GM21528 (cell line): Measurements from ENCODE around the gene CCNY.
"Not testable (repeated sequence)": the region's sequence is repeated elsewhere in the genome, so short reads cannot be mapped to it uniquely, and the experiment has no call there.

Experiments
- ATAC-seq: cut with Tn5 transposase; IDR thresholded peaks from one replicate; pipeline ENCODE4 v1.9.1; 2021; ENCODE audit warnings: mild to moderate bottlenecking, moderate library complexity; ENCODE audit not compliant: unreplicated experiment, low FRiP score

The CCNY gene

DNA sequence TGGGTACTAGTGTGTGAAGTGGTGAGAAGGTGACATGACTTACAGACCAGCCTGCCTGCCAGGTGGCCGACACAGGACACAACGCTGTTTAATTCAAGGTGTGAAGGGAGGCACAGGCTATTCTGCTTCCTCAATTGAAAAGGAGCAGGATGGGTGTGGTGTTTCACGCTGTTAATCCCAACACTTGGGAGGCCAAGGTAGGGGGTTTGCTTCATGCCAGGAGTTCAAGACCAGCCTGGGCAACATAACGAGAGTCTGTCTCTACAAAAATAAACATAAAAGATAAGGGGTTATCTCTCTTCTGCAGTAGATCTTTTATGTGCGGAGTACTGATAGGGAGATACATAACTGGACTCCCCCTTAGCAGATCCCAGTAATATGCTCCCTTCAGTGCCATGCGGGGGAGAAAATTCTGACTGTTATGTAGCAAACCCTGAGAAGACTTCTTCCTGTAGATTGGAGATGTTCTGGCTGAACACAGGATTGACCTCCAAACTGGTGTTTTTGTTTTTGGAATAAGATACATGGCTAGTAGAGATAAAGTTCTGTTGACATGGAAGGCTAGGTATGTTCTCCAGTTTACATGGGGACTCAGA, 63.2 kb downstream of the CCNY start:
- no peak for ATAC-seq

DNA sequence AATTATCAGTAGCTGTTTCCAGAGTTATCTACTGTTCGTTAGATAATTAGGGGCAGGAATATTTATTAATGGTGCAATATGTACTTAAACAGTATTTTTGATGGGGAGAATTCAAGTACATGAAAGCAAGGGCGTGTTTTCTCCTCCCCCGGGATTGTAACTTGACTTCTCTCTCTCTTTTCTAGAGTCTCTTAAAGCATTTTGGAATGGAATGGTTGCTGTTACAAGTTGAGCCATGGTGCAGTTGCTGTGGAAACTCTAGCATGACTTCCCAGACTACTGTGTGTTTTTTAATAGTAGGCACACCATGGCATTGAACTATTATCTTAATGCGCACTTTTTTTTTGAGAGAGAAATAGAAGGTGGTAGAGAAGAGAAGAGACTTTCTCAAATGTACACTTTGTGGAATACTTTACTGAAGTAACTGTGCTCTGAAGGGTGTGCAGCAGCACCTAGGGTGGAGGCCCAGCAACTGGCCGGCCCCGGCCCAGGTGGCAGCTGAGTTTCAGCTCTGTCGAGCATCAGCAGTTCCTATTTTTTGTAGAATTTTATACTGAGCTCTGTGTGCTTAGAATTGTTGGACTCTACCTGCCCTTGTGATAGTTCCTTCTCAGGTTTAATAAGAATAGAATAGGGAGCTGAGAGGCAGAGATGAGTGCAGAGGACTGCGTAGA, 64.4 kb downstream of the CCNY start:
- ATAC-seq = no peak

DNA sequence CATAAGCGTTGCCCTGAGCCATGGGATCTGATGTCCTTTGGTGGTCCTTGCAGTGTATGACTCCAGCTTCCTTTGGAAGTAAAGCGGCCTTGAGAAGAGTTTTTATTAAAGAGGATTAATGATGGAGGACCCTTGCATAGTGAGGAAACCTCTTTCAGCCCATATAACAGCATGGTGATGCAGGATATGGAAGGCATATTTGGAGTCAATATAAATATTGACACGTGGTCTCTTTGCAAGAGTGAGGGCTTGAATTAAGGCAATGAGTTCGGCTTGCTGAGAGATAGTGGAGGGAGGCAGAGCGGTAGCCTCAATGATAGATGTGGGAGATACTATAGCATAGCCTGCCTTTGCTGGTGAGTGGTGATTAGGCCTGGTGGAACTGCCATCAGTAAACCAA, 67.2 kb downstream of the CCNY start:
- not testable (repeated sequence) for ATAC-seq

GRCh38 chr10:35404077-35404476, 67.8 kb downstream of the CCNY start:
- not testable (repeated sequence) for ATAC-seq

- ATAC-seq = not testable (repeated sequence)
Measured at GRCh38 chr10:35406003-35406630, 69.8 kb downstream of the CCNY start.

DNA sequence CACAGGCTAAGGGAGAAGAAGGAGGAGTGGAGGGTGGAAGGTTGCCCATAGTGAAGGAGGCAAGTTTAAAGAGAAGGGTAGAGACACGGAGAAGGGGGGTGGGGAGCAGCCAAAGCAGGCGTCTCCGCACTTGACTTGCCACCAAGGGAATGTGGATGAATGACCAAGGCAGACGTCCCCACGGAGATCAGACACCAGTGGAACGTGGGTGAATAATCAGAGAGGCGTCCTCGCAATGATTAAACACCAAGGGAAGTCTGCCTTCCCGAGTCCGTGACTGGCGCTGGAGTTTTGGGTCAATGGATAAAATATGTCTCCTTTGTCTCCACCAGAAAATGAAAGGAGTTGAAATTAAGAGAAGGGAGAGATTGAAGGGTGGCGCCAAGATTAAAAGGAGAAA, 71.4 kb downstream of the CCNY start:
- ATAC-seq = not testable (repeated sequence)

DNA sequence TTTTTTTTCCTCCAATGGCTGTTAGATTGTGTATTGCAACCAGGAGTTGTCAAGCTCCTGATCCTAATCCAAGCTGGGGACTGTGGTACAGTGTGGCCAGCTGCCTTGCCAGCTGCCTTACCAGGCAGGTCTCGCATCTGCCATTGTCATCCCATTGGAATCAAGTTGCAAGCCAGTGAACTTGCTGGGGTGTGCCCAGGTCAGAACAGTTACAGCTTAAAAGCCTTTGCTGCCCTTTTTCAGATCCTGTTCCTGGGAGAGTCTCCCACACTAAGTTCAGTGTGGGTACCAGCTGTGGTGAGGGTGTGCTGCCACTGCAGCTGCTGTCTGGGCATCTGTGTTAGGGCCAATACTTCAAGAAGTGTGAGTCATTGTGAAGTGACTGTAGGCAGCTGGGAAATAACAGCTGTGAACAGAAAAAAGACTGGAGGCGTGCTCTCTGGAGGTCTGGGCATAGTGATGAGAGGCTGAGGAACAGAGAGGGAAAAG, 72.8 kb downstream of the CCNY start:
- no peak for ATAC-seq

DNA sequence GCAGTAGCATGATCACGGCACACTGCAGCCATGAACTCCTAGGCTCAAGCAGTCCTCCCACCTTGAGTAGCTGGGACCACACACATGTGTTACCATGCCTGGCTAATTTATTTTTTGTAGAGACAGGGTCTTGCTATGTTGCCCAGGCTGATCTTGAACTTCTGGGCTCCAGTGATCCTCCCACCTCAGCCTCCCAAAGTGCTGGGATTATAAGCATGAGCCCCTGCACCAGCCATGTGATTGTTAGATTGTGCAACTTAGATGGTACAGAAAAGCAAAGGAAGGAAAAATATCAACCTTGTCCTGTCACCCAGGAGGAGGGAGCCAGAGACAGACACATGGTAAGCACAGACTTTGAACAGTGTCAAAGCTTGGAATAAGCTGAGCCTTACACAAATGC, 73.5 kb downstream of the CCNY start:
- ATAC-seq = no peak

DNA sequence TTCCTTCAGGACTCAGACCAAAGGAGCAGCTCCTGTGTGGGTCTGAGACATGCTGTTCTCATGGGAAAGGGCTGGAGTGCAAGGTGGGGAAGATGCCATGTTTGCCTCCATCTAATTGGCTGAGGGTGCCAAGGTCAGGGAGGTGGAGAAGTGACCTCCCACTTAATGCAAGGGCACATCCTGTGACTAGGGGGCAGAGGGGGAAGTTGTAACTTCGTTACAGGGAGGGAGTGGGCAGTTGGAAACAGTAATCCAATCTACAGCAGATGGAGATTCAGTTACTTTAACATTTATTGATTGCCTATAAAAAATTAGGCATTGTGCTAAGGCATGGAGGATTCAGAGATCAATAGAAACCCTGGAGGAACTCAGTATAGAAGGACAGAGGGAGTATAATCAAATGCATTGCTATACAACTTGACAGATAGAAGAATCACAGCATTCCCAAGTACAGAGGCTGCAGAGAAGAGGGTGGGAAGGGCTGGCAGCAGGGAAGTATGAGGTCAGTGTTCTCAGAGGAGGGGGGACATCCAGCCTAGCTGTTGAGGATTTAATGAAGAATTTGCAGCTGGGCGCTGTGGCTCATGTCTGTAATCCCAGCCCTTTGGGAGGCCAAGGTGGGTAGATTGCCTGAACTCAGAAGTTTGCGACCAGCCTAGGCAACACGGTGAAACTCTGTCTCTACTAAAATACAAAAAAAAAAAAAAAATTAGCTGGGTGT, 75.9 kb downstream of the CCNY start:
- no peak for ATAC-seq

- no peak for ATAC-seq
Measured at GRCh38 chr10:35412900-35413491, 76.7 kb downstream of the CCNY start.

GRCh38 chr10:35413985-35414861, 77.9 kb downstream of the CCNY start:
- ATAC-seq = no peak

DNA sequence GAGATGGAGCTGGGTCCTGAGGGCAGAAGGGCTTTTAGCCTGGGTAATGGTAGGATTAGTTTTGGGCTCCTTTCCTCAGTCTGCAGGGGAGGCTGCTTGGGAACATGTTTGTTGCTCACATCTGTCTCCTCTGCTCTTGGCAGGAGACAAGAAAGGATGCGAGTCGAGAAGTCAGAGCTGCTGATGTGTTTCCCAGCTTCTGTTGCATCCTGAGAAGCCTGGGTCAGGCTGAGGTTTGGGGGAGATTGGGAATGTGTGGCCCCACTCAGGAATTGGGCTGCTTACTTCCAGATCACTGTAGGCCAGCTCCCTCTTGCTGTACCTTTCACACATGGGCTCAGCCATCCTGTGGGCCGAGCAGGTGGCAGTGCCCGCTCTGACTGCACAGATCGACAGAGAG, 79.2 kb downstream of the CCNY start:
- no peak for ATAC-seq

DNA sequence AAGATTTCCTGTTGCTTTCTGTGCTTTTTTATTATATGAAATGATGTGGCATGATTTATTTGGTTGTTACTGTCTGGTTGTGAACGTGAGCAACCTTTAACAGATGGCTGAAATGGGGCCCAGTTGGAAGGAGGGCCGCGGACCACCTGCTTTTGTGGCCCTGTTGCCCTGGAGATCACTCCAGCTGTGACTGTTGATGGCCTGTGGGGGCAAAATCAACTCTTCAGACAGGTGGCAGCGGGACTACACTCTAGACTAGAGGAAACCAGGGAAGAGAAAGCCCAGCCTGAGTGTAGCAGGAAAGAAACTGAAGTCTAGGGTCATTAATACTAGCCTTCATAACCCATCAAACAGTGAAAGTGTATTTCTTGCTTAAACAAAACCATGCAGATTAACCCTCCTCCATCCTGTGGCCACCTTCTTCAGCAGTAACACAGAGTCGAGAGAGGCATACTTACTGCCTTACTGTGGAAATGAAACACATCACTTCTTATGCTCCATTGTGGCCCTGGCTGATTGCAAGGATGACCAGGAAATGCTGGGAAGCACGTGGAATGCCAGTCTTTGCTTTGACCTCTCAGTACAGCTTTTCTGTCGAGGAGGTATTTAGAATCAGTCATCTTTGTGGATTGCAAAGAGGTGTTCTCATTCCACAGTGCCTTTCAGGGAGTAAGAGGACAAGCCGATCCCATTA, 80.5 kb downstream of the CCNY start:
- no peak for ATAC-seq

DNA sequence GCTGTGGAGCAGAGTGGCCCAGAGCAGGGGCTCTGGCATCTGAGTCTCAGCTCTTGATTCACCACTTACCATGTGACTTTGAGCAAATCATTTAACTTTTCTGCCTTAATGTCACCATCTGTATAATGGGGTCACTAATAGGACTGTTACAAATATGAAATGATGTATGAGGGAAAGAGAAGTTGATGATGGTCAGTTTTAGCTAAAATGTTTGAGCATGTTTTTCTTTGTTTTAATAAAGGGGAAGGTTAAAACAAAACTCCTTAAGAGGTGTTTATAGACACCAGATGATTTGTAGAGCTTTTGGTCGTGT, 81.0 kb downstream of the CCNY start:
- ATAC-seq = no peak

DNA sequence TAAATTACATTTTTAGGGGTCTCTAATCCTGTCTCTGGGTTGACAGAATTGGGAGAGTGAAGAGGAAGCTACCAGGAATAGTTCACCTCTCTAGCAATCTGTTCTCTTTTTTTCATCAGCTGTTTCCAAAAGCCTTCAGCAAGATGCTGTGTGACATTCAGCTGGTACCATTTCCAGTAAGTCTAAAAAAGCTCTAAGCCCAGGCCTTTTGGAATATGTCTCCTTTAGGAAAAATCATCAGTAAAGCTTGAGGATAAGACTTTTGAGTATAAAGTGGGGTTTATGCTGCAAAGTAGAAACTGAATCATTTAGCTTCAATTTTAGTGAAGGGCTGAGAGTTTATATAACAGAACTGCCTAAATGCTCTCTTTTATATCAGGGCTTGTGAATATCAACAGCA, 81.5 kb downstream of the CCNY start:
- ATAC-seq = no peak

GRCh38 chr10:35418580-35418979, 82.3 kb downstream of the CCNY start:
- ATAC-seq = not testable (repeated sequence)

- ATAC-seq = no peak
Measured at GRCh38 chr10:35420044-35420443, 83.7 kb downstream of the CCNY start.

DNA sequence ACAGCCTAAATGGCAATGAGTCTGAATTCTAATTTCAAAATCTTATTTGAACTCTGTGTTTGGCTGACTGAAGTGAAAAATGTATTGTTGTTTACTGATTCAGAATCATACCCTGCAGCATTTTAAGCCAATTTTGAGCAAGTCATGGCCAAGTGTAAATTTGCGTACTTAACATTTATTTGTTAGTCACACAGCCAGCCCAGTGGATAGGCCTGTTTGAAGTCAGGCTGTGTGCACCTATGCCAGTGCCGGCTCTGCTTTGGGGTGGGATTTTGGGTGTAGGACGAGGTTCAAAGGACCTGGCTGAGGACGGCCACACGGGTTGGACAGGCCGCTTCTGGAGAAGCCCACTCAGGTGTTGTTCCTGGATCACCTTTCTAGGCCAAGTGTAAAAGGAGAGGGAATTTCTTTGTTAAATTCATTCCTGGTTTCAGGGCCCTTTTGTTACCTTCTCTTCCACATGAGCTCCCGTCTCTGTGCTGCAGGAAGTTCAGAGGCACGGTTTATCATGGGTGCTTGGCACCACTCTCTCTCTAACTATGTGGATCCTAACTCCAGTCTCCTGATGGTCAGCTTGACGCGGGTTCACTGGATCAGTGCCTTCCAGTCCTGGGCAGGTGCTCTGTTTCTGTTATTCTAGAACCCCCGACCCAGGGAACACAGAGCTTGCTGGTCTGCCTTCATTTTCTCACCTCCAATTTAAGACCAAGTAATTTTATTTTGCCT, 84.7 kb downstream of the CCNY start:
- no peak for ATAC-seq
